ENCODE measurements around the gene RNF41. TPM values are rescaled to one million over a fixed set of nuclear protein-coding genes. Genes with fewer than 3 reads are reported as not detected.

The RNF41 gene
- total and polyA plus RNA-seq, 2 of the 13 experiments (the other 11 are each of a cell fraction or from before 2014, with no cell fraction given) = 27.1 to 39.4 TPM

- TF ChIP-seq ZFX (CRISPR knock-in tag; IDR thresholded peaks at IDR 0.05; ENCODE audit: low read depth) (0 out of 2 replicates have a peak, but pooled peaks have one; percentile 0), ZNF605 (CRISPR knock-in tag; IDR thresholded peaks at IDR 0.05) (0 out of 2 replicates have a peak, but pooled peaks have one; percentile 28), CHD2 (IDR thresholded peaks at IDR 0.05; ENCODE audit: low read depth, low read length) (no peak), ZNF430 (CRISPR knock-in tag; IDR thresholded peaks at IDR 0.05) (0 out of 2 replicates have a peak, but pooled peaks have one; percentile 50), GABPA (IDR thresholded peaks at IDR 0.05; ENCODE audit: low read depth, low read length) (no peak), GABPA (CRISPR knock-in tag; IDR thresholded peaks at IDR 0.05; ENCODE audit: low read depth) (0 out of 2 replicates have a peak, but pooled peaks have one; percentile 13), IRX3 (CRISPR knock-in tag; IDR thresholded peaks at IDR 0.05; ENCODE audit: borderline replicate concordance, low read depth) (no peak), MAFG (CRISPR knock-in tag; IDR thresholded peaks at IDR 0.05) (no peak), ZNF556 (CRISPR knock-in tag; IDR thresholded peaks at IDR 0.05; ENCODE audit: borderline replicate concordance) (no peak), REXO4 (CRISPR knock-in tag; IDR thresholded peaks at IDR 0.05; ENCODE audit: borderline replicate concordance) (no peak), CREM (IDR thresholded peaks at IDR 0.05) (no peak), CREM (CRISPR knock-in tag; IDR thresholded peaks at IDR 0.05) (no peak), ZSCAN29 (CRISPR knock-in tag; conservative IDR thresholded peaks at IDR 0.05) (no peak), NFE2L1 (CRISPR knock-in tag; IDR thresholded peaks at IDR 0.05; ENCODE audit: borderline replicate concordance) (no peak), EP300 (IDR thresholded peaks at IDR 0.05; ENCODE audit: low read depth in 2 of 2, low read length in 2 of 2) (no peak), EP300 (CRISPR knock-in tag; IDR thresholded peaks at IDR 0.05; ENCODE audit: borderline replicate concordance) (no peak), ZEB1 (IDR thresholded peaks at IDR 0.05; ENCODE audit: insufficient replicate concordance, low read depth) (no peak), NR2C2 (CRISPR knock-in tag; IDR thresholded peaks at IDR 0.05; ENCODE audit: borderline replicate concordance) (0 out of 2 replicates have a peak, but pooled peaks have one; percentile 18), NR2F6 (IDR thresholded peaks at IDR 0.05) (peak; percentile 39), NR2F6 (CRISPR knock-in tag; IDR thresholded peaks at IDR 0.05) (no peak), ZNF646 (CRISPR knock-in tag; IDR thresholded peaks at IDR 0.05) (0 out of 2 replicates have a peak, but pooled peaks have one; percentile 23), HNF4A (CRISPR knock-in tag; IDR thresholded peaks at IDR 0.05) (0 out of 2 replicates have a peak, but pooled peaks have one; percentile 15), ATAD3A (CRISPR knock-in tag; IDR thresholded peaks at IDR 0.05) (no peak)
These were observed 33.5 kb downstream of the RNF41 start (continued) for GRCh38 chr12:56188131-56188777.

Data from HepG2 (cell line).